HEK293T (cell line): Measurements from ENCODE around the gene FREM3.

ENCODE experiments used
- ARNT ChIP-seq: fragments of 450-650 bp; IDR thresholded peaks from 2 replicates; pipeline ENCODE4 v1.6.1; 2017; ENCODE audit warnings: mild to moderate bottlenecking
- BHLHE40 ChIP-seq: fragments of 450-650 bp; IDR thresholded peaks from 2 replicates; pipeline ENCODE4 v1.6.1; 2016; ENCODE audit warnings: mild to moderate bottlenecking, moderate library complexity, borderline replicate concordance
- CTBP1 ChIP-seq: fragments of 450-650 bp; IDR thresholded peaks from 2 replicates; pipeline ENCODE4 v1.6.1; 2016; ENCODE audit warnings: borderline replicate concordance
- ELF4 ChIP-seq: fragments of 450-650 bp; IDR thresholded peaks from 2 replicates; pipeline ENCODE4 v1.6.1; 2017; ENCODE audit warnings: antibody characterized with exemption
- FOXK2 ChIP-seq: fragments of 450-650 bp; IDR thresholded peaks from 2 replicates; pipeline ENCODE4 v1.6.1; 2016; ENCODE audit warnings: mild to moderate bottlenecking
- FOXM1 ChIP-seq: fragments of 450-650 bp; IDR thresholded peaks from 2 replicates; pipeline ENCODE4 v1.6.1; 2017; ENCODE audit warnings: mild to moderate bottlenecking, borderline replicate concordance
- L3MBTL2 ChIP-seq: fragments of 450-650 bp; conservative IDR thresholded peaks from 2 replicates; pipeline ENCODE4 v1.6.1; 2016; ENCODE audit warnings: mild to moderate bottlenecking
- LEF1 ChIP-seq: fragments of 450-650 bp; IDR thresholded peaks from 2 replicates; pipeline ENCODE4 v1.6.1; 2017; ENCODE audit warnings: mild to moderate bottlenecking, borderline replicate concordance
- PKNOX1 ChIP-seq: fragments of 450-650 bp; IDR thresholded peaks from 2 replicates; pipeline ENCODE4 v1.6.1; 2016
- SP1 ChIP-seq: fragments of 450-650 bp; IDR thresholded peaks from 2 replicates; pipeline ENCODE4 v1.6.1; 2017
- SUZ12 ChIP-seq: fragments of 450-650 bp; IDR thresholded peaks from 2 replicates; pipeline ENCODE4 v1.6.1; 2016; ENCODE audit warnings: mild to moderate bottlenecking
- TARDBP ChIP-seq: fragments of 450-650 bp; IDR thresholded peaks from 2 replicates; pipeline ENCODE4 v1.6.1; 2016
- ZNF384 ChIP-seq: fragments of 450-650 bp; IDR thresholded peaks from 2 replicates; pipeline ENCODE4 v1.6.1; 2016

- TF ChIP-seq FOXM1 (no peak), SUZ12 (no peak), SP1 (no peak), TARDBP (no peak), FOXK2 (no peak), ZNF384 (no peak), BHLHE40 (no peak), CTBP1 (no peak), L3MBTL2 (no peak), ARNT (no peak), LEF1 (no peak), PKNOX1 (no peak), ELF4 (no peak)
These were observed 74.2 kb downstream of the FREM3 start for GRCh38 chr4:143626134-143626911.
